Skin of body (tissue), 2 donors: ENCODE measurements around the gene FHIT. TPM values are rescaled to one million over a fixed set of nuclear protein-coding genes. Genes with fewer than 3 reads are reported as not detected.
"Not testable (repeated sequence)": the region's sequence is repeated elsewhere in the genome, so short reads cannot be mapped to it uniquely, and the experiment has no call there.

Source experiments
- DNase-seq: peaks from one replicate; lab custom pipeline; 2025; lab: John Stamatoyannopoulos, UW
- total RNA-seq: library from RNA; depleted of rRNA; stranded (reverse); fragments of >200 nt; gene quantifications from one replicate; pipeline ENCODE4 v1.2.3, GENCODE V29; 2014

Gene FHIT
- total RNA-seq, 1 donor from 2014 or later = 8.9 TPM

GRCh38 chr3:61111825-61112224 is 139.4 kb downstream of the FHIT start:
- no peak for DNase-seq

DNA sequence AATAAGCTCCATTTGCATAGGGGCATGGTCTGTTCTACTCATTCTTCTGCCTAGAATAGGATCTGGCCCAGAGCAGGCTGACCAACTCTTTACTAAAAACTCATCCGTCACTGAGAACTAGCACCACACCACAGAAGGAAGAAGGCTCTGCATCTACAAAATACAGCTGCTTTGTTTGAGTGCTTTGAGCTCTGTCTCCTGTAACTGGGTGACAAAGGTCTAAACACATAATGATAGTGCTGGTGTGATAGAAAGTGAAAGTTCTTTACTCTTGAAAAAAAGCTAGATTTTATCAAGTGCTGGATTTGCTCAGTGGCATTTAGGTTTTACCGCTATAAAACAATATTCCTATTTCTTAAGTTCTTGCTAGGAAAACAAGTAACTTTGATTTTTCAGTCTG is 140.7 kb downstream of the FHIT start:
- DNase-seq = no peak

GRCh38 chr3:61108247-61109019 is 142.8 kb downstream of the FHIT start:
- no peak for DNase-seq

DNA sequence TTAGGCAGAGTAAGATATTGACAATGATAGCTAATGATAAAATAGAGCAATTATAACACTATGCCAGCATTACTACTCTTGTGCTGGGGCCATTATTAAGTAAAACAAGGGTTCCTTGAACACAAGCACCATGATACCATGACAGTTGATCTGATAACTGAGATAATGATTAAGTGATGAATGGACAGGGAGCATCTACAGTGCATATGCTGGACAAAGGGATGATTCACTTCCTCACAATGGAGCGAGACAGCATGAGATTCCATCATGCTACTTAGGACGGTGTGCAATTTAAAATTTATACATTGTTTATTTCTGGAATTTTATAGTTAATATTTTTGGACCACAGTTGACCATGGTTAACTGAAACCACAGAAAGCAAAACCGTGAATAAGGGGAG is 156.6 kb downstream of the FHIT start:
- no peak for DNase-seq

GRCh38 chr3:61093364-61093763 is 157.9 kb downstream of the FHIT start:
- no peak for DNase-seq

- DNase-seq = no peak
These were observed 158.4 kb downstream of the FHIT start for GRCh38 chr3:61092870-61093269.

DNA sequence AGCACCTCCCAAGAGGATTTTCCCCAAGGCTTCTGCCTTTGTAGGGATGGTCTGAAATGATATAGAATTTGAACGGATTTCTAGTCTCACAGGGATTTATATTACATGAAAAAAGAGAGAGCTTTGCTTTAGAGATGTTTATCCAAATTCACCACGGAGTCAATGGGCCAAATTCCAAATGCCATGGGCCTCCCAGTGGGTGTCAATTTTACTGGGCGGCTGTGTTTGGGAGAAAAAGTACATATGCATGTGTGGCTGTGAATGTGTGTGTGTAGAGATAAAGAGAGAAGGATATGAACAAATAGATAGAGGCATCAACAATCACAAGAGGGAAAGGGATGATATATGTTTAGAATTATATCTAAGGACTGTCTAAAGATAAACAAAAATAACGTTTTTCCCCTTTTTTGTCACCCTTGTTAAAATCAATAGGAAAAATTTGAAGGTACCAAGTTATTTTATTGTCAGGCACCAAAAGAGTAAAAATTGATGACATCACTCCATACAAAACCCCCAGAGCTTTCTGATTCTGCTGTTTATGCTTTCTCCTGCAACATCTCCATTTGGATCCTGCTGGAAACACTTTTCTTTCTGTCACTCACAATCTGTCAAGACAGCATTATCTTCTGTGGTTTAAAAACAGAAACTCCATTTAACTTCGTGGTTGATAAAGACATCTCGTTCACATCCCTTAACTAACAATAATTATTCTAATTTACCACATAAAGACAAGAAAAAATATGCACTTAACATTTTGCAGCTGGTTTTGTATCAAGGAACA is 160.7 kb downstream of the FHIT start:
- no peak for DNase-seq

GRCh38 chr3:61087465-61087864 is 163.8 kb downstream of the FHIT start:
- DNase-seq = no peak

GRCh38 chr3:61081554-61081953 is 169.7 kb downstream of the FHIT start:
- DNase-seq = no peak

DNA sequence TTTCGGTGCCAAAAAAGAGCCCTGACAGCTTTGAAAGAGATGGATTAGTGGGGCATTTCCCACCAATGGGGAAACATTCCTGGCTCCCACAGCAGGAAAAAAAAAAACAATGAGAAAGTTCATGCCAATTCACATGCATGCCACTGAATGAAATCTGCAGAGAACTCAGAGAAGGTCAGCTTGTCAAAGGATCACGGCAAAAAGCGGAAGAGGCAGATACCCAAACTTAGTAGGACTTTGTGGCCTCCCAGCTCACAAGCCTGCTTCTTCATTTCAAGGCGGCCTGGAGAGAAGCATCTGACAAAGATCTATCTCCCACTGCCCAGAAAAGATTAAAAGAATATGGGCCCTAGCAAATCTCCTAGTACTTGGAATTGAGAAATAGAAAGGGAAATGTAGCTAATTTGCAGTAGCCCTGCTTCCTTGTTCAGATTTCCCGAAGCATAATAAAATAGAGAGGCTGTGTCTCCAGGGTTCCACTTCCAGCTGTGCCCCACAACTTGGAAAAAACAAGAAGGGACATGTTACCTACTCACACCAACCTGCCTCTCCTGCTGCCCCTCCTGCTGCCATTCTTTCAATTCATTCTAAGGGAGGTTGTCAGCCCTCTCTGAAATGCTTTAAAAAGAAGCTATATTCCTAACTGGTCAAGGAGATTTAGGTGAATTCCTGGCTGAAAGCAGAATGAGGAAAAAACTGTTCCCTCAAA is 170.4 kb downstream of the FHIT start:
- no peak for DNase-seq

DNA sequence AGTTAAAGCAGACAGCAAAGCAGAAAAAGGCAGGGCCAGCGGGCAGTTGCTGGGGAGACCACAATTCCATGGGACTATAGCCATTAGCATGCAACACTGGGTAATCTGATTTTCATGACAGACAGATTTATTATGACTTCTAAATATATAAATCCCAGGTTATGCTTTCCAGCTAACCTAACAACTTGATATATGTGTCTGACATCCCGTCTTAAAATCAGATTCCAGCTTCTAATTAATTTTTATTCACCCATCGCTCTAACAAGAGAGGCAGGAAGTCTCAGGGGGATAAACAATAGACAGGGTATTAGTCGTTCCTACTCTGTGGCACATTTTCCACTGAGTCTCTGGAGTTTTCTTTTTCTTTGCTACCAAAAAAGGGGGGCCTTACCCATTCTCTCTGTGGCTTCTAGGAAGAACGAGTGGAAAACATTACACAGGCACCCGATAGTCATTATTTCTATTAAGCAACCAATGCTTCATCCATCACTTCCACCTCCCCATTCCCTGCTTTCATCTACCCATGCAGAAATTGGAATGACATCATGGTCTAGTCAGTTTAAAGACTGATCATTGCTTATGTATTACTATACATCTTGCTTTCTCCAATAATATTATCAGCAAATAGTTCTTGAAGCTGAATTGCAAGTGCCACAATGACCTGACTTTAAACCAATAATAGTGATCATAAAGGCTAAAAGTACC is 173.1 kb downstream of the FHIT start:
- no peak for DNase-seq

DNA sequence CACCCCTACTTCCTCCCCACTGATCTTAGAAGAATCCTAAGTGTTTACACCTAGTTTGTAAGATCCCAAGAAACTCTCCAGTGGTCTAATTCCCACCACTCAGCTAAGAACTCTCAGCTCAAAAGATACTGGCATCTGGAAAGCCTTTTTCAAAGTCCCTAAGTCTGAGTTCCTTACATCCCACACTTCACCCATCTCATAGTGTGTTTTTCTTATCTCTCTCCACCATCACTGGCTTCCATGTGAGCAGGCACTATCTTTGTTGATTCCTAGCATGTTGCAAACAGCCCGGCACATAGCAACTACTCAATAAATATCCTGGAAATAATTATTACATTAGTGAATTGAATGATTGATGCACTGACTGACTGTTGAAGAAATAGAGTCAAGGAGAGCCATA is 173.7 kb downstream of the FHIT start:
- no peak for DNase-seq

DNA sequence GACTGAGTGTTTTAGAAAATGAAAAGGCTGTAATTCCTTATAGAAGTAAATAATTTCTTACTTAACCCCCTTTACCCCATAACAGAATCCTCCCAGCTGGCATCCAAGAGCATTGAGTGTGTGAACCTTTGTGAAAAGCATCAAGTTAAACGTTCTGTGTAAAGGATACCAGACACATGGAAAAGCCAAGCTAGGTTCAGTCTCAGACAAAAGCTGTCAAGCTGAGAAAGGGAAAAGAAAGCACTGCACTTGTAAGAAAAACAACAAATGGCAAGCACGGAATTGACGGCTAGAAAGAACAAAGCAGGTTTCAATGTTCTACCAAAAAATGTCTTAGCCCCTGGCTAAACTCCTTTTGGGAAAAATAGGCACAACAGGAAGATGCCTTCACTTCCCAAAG is 176.5 kb downstream of the FHIT start:
- no peak for DNase-seq

DNA sequence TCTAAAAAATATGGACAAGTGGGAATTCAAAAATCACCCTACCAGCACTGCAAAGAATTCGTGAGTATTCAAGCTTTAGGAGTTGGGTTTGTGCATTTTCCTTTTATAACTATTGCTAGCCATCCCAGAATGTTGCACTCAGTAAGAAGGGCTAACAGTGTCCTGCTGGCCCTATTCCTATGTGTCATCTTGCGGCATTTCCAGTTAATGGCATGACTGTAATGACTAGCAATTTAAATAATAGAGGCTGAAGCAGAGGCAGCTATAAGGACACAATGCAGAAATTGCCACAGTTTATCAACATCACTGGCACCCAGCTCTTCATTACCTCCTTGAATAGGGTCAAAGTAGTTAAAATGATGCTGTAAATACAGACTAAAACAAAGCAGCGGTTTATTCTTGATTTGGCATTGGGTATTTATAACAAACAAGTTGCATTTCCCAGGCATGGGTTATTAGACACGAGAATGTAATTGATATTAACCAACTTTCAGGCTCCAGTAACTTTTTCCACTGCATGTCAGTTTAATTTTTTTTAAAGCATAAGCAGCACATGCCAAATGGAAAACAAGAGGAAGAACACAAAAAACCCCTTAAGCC is 177.6 kb downstream of the FHIT start:
- no peak for DNase-seq

GRCh38 chr3:61068084-61068483 is 183.2 kb downstream of the FHIT start:
- DNase-seq = no peak

- no peak for DNase-seq
These were observed 184.5 kb downstream of the FHIT start for GRCh38 chr3:61066800-61067199.

- not testable (repeated sequence) for DNase-seq
These were observed 185.0 kb downstream of the FHIT start for GRCh38 chr3:61066222-61066621.

- no peak for DNase-seq
These were observed 185.7 kb downstream of the FHIT start for GRCh38 chr3:61065451-61066011.

- no peak for DNase-seq
These were observed 190.0 kb downstream of the FHIT start for GRCh38 chr3:61061092-61061723.

DNA sequence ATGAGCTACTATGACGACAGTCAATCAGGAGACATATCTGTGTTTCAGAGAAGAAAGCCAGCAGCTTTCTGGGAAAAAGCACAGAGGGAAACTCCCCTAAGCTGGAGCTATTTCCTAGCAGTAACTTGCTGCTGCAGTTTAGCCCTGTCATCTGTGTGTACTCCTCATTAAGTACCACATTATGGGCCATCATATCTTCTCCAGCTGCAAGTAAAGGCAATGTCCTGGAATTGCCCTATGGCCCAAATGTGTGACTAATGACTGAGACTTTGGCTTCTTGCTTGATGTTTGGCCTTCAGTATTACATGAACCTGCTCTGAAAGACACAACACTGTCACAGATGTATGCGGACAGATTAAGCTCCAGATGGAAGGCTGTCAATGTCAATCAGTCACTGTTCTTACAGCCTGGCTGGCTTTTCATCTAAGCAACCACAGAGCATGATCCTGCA is 190.8 kb downstream of the FHIT start:
- DNase-seq = no peak
